ENCODE results near the gene METTL24.

DNA sequence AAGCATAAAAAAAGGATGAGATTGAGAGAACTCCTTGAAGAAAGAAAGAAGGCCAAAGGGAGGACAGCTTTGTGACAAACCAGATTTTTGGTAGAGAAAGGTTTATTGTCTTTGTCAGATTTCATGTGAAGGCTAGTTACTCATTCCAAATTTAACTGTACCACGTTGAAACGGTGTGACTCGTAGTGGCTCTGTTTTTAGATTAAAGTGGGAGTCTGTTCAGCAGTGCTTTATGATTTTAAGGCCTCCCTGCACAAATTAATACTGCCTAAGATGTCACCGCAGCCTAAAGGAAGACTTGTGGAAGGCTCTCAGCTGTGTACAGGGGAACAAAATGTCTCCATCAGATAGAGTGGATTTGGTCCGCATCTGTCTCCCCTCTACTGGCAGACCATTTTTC, 142.0 kb downstream of the METTL24 start:
- TF ChIP-seq CTCF (IDR thresholded peaks at IDR 0.05) (no peak), POLR2A (IDR thresholded peaks at IDR 0.05) (no peak)

Measured in prostate gland (tissue), 2 donors.